H1 (cell line): ENCODE data around the gene ELOF1. TPM values are rescaled to one million over a fixed set of nuclear protein-coding genes. Genes with fewer than 3 reads are reported as not detected.
A peak's percentile ranks its signal among the peaks of the same experiment; 100 is the strongest.

Experiments used
- ATF3 ChIP-seq: IDR thresholded peaks from 2 replicates; pipeline ENCODE4 v1.6.1; 2011; ENCODE audit warnings: low read depth, mild to moderate bottlenecking, low read length; ENCODE audit not compliant: insufficient read depth
- BRCA1 ChIP-seq: IDR thresholded peaks from 2 replicates; pipeline ENCODE4 v1.6.1; 2012; ENCODE audit warnings: low read depth, low read length, improper control_type of control experiment
- CHD1 ChIP-seq: IDR thresholded peaks from 2 replicates; pipeline ENCODE4 v1.6.1; 2012; ENCODE audit warnings: low read depth, low read length, improper control_type of control experiment
- CREB1 ChIP-seq: IDR thresholded peaks from 2 replicates; pipeline ENCODE4 v1.6.1; 2012; ENCODE audit warnings: inconsistent platforms
- CTCF ChIP-seq, 3 experiments: IDR thresholded peaks; 1 replicate in 2 of 3; 2 replicates in 1 of 3; pipeline versions ENCODE4 v1.5.1 to v1.6.1; 2011; ENCODE audit warnings: low read length in 3 of 3, mild to moderate bottlenecking in 3 of 3, inconsistent platforms in 2 of 3, low read depth in 1 of 3, moderate library complexity in 1 of 3; ENCODE audit not compliant: insufficient read depth in 1 of 3; ENCODE audit errors: control extremely low read depth in 1 of 3
- EGR1 ChIP-seq: IDR thresholded peaks from 2 replicates; pipeline ENCODE4 v1.6.1; 2011; ENCODE audit warnings: low read depth, low read length, borderline replicate concordance
- EP300 ChIP-seq, 2 experiments: IDR thresholded peaks; 1 replicate in 1 of 2; 2 replicates in 1 of 2; pipeline ENCODE4 v1.6.1; 2011 to 2012; ENCODE audit warnings: low read depth in 2 of 2, low read length in 2 of 2, mild to moderate bottlenecking in 2 of 2, borderline replicate concordance in 1 of 2, inconsistent platforms in 1 of 2, moderate library complexity in 1 of 2
- HDAC2 ChIP-seq, 2 experiments: fragments of 300-600 bp in 1 of 2; sonication (generic) in 1 of 2; IDR thresholded peaks; 2 replicates each; pipeline ENCODE4 v1.6.1; 2011 to 2012; ENCODE audit warnings: low read depth in 2 of 2, low read length in 2 of 2, mild to moderate bottlenecking in 2 of 2, moderate library complexity in 2 of 2, borderline replicate concordance in 1 of 2, inconsistent platforms in 1 of 2
- HDAC6 ChIP-seq: IDR thresholded peaks from one replicate; pipeline ENCODE4 v1.7.1; 2012; ENCODE audit warnings: low read depth, mild to moderate bottlenecking, inconsistent platforms, low read length, moderate library complexity
- KDM5A ChIP-seq: fragments of 200-600 bp; IDR thresholded peaks from 2 replicates; pipeline ENCODE4 v1.7.1; 2012; ENCODE audit warnings: mild to moderate bottlenecking, low read length, inconsistent platforms, mixed read lengths
- NRF1 ChIP-seq: IDR thresholded peaks from 2 replicates; pipeline ENCODE4 v1.6.1; 2011; ENCODE audit warnings: mild to moderate bottlenecking, low read depth, low read length, improper control_type of control experiment
- POLR2A ChIP-seq, 2 experiments: IDR thresholded peaks; 1 replicate in 1 of 2; 2 replicates in 1 of 2; pipeline ENCODE4 v1.6.1; 2011; ENCODE audit warnings: low read depth in 2 of 2, low read length in 2 of 2, mild to moderate bottlenecking in 2 of 2; ENCODE audit errors: control extremely low read depth in 1 of 2
- POU5F1 ChIP-seq: IDR thresholded peaks from 2 replicates; pipeline ENCODE4 v1.6.1; 2011; ENCODE audit warnings: low read depth, mild to moderate bottlenecking, low read length, moderate library complexity
- RFX5 ChIP-seq: IDR thresholded peaks from 2 replicates; pipeline ENCODE4 v1.6.1; 2011; ENCODE audit warnings: low read depth, low read length, improper control_type of control experiment, borderline replicate concordance
- SIN3A ChIP-seq, 2 experiments: IDR thresholded peaks in 1 of 2; conservative IDR thresholded peaks in 1 of 2; 2 replicates each; pipeline ENCODE4 v1.6.1; 2011 to 2012; ENCODE audit warnings: low read length in 2 of 2, improper control_type of control experiment in 1 of 2, low read depth in 1 of 2, mild to moderate bottlenecking in 1 of 2
- SP2 ChIP-seq: IDR thresholded peaks from 2 replicates; pipeline ENCODE4 v1.6.1; 2012; ENCODE audit warnings: mild to moderate bottlenecking, low read length, inconsistent platforms
- USF2 ChIP-seq: IDR thresholded peaks from 2 replicates; pipeline ENCODE4 v1.6.1; 2011; ENCODE audit warnings: low read length, improper control_type of control experiment
- polyA plus RNA-seq, 7 experiments: library from polyadenylated mRNA; depleted of rRNA in 3 of 7; stranded (reverse) in 5 of 7; unstranded in 2 of 7; fragments of >200 nt in 5 of 7; fragments of 200-250 nt in 2 of 7; gene quantifications; 1 replicate in 5 of 7; 2 replicates in 1 of 7; 4 replicates in 1 of 7; pipeline versions ENCODE4 v1.2.1 to v1.2.3, GENCODE V29; 2011 to 2013; ENCODE audit warnings: missing spikeins in 2 of 7, mixed read lengths in 2 of 7
- total RNA-seq: library from RNA; stranded (reverse); fragmentation: NEBNext Ultra II Directional; extraction: Animal tissue kit (Norgen Biotek cat#: 25700); gene quantifications from 2 replicates; pipeline ENCODE4 v1.2.1, GENCODE V29; 2021

Gene ELOF1
- total and polyA plus RNA-seq, 2 of the 8 experiments (the other 6 are each of a cell fraction or from before 2014, with no cell fraction given), result 84.2 to 101 TPM

GRCh38 chr19:11535792-11536595, 23.0 kb downstream of the ELOF1 start (continued):
- TF ChIP-seq HDAC2 (IDR thresholded peaks at IDR 0.05; ENCODE audit: borderline replicate concordance in 1 of 2, low read depth in 2 of 2, low read length in 2 of 2), result 0 out of 4 replicates have a peak, but pooled peaks of 1 of the 2 experiments have one; percentile 76
- TF ChIP-seq POU5F1, result 0 out of 2 replicates have a peak, but pooled peaks have one; percentile 15
- TF ChIP-seq POLR2A (IDR thresholded peaks at IDR 0.05; ENCODE audit: control extremely low read depth in 1 of 2, low read depth in 2 of 2, low read length in 2 of 2), result peak in 1 of 2 experiments; percentile 80; a peak in 1 of 3 replicates
- TF ChIP-seq SP2, result no peak
- TF ChIP-seq ATF3, result no peak
- TF ChIP-seq EGR1, result peak; percentile 88; the same call in 1 of the 2 replicates
- TF ChIP-seq CTCF (IDR thresholded peaks at IDR 0.05; ENCODE audit: control extremely low read depth in 1 of 3, insufficient read depth in 1 of 3, low read depth in 1 of 3, low read length in 3 of 3), result peak; percentile 75 to 86 (median 79)
- no peak for TF ChIP-seq EP300 (IDR thresholded peaks at IDR 0.05; ENCODE audit: borderline replicate concordance in 1 of 2, low read depth in 2 of 2, low read length in 2 of 2)
- no peak for TF ChIP-seq BRCA1
- TF ChIP-seq RFX5, result no peak
- no peak for TF ChIP-seq CHD1
- peak; percentile 47 for TF ChIP-seq NRF1
- TF ChIP-seq USF2, result no peak
- TF ChIP-seq KDM5A, result no peak
- no peak for TF ChIP-seq SIN3A (conservative IDR thresholded peaks at IDR 0.05 in 1 of 2, IDR thresholded peaks at IDR 0.05 in 1 of 2; ENCODE audit: low read depth in 1 of 2, low read length in 2 of 2)
- peak; percentile 93 for TF ChIP-seq CREB1
- TF ChIP-seq HDAC6, result no peak
- TF ChIP-seq, all 59 proteins: peak for 26
